Hematopoietic multipotent progenitor cell treated with erythropoietin and hydrocortisone succinate and interleukin-3 and kit ligand, for 8 days (in vitro differentiated cells): ENCODE measurements around the gene UNC5A.

Source experiments
- DNase-seq: peaks from one replicate; pipeline ENCODE4 v3.0.0-alpha.2; 2015

Gene UNC5A

DNA sequence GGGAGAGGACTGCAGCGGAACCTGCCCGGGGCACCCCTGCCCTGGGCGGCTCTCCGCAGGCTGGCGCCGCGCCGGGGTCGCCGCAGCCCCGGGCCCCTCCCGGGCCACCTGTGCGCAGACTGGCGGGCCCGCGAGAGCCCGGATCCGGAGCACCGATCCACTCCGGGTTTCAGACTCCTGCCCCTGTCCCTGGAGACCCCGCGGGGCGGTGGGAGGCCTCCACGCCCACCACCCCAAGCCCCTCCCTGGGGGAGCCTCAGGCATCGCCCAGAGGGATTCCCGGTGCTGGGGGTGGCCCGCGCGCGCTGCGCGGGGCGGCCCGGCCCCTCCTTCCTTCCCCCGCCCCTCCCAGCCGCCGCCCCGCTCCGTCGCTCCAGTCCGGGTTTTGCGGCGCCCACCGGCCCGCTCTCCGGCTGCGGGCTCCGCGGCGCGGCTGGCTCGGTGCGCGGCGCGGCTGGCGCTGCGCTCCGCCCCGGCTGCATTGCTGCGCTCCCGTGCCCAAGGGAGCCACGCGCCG is at the start of gene UNC5A:
UNC5A (plus strand) TSS at position 479 of the 517 bp plus-strand sequence. CDS start 192 bp downstream, outside the sequence.
- DNase-seq, result no peak

GRCh38 chr5:176761755-176762154 is 48.6 kb upstream of the UNC5A start:
- no peak for DNase-seq

DNA sequence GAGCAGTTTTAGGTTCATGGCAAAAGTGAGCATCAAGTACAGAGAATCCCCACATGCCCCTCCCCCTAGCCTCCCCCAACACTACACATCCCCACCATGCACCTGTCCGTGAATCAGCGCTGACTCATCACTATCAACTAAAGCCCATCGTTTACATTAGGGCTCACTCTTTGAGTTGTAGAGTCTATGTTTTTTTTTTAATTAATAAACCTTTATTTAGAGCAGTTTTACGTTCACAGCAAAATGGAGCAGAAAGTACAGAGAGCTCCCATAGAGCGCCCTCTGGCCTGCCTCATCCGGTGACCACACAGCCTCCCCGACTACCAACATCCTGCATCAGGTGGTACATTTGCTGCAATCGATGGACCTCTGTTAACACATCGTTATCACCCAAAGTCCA is 47.9 kb upstream of the UNC5A start:
- no peak for DNase-seq

DNA sequence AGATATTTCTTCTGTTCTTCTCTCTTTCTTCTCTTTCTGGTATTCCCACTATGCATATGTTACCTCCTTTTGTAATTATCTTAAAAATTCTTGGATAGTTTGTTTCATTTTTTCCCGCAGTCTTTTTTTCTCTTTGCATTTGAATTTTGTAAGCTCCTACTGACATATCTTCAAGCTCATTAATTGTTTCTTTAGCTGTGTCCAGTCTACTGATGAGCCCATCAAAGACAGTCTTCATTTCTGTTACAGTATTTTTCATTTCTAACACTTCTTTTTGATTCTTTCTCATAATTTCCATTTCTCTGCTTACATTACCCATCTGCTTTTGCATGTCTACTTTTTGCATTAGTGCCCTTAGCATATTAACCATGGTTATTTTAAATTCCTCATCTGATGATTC is 44.7 kb upstream of the UNC5A start:
- DNase-seq, result no peak

- DNase-seq, result no peak
Measured at GRCh38 chr5:176768174-176768970, 42.0 kb upstream of the UNC5A start.

DNA sequence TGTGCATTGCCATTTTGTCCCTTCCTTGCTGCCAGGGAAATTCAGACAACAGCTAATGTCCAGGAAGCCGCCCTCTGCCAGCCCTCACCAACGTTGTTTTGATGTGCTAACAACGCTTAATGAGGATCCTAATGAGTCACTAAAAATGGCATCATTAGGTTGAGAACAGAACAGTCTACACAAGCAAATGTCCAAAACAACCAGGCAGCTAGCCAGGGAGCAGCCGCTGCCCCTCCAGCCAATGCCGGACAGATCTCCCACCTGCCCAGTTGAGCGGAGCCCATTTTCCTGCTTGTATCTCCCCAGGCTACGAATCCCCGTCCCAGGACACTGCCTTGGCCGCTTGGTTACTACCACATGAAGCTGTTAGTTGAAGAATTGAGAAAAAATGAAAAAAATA is 40.4 kb upstream of the UNC5A start:
- no peak for DNase-seq

- no peak for DNase-seq
Measured at GRCh38 chr5:176770431-176770830, 39.9 kb upstream of the UNC5A start.

- no peak for DNase-seq
Measured at GRCh38 chr5:176771102-176771845, 39.1 kb upstream of the UNC5A start.

GRCh38 chr5:176772271-176773210 is 37.8 kb upstream of the UNC5A start:
- no peak for DNase-seq

DNA sequence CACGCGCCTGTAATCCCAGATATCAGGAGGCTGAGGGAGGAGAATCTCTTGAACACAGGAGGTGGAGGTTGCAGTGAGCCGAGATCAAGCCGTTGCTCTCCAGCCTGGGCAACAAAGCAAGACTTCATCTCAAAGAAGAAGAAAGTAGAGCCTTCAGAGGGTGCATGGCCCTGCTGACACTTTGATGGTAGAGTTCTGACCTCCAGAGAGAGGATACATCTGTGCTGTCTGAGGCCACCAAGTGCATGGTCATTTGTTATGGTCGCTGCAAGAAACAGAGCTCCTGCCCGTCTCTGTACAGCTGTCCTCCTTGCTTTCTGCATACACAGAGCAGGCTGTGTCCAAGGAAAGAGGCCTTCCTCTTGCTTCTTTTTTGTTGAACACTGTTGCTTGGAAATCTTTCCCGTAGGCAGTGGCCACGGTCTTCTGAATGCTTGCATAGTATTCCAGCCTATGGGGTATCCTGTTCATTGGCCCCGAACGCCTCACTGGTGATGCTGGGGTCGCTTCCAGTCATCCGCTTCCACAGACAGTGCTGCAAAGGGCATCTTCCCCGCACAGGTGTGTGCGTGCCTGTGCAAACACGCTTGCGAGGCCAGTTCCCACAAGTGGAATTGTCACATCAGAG is 36.8 kb upstream of the UNC5A start:
- no peak for DNase-seq

- no peak for DNase-seq
Measured at GRCh38 chr5:176774216-176775171, 35.9 kb upstream of the UNC5A start.

- no peak for DNase-seq
Measured at GRCh38 chr5:176775409-176775808, 35.0 kb upstream of the UNC5A start.

DNA sequence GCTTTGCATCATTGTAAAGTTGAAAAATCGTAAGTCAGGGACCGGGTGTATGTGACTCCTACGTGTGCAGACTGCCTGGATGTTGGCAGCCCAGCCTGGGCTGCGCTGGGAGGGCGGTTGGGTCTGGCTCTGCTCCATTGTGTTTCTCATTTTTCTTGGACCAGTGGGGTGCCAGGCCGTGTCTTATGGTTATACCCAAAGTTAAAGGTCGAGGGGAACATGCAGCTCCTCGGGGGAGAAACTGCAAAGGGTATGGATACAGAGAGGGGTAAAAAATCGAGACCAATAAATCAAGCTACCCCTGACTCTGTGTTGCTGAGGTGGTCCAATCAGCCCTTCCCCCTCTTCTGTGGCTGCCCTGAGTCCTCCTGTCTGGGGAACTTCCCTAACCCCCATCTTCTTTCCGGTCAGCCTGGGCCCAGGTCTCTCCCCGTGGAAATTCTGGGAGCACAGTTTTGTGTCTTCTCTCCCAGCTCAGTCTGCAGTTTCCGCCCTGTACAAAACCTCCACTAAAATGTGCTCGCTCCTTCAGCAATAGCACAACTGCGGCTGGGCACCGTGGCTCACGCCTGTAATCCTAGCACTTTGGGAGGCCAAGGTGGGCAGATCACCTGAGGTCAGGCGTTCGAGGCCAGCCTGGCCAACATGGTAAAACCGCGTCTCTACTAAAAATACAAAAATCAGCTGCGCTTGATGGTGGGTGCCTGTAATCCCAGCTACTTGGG is 34.1 kb upstream of the UNC5A start:
- no peak for DNase-seq

- DNase-seq, result no peak
Measured at GRCh38 chr5:176776916-176777315, 33.4 kb upstream of the UNC5A start.

- DNase-seq, result no peak
Measured at GRCh38 chr5:176778921-176779465, 31.4 kb upstream of the UNC5A start.

- no peak for DNase-seq
Measured at GRCh38 chr5:176779537-176779936, 30.8 kb upstream of the UNC5A start.

- no peak for DNase-seq
Measured at GRCh38 chr5:176780176-176781053, 29.9 kb upstream of the UNC5A start.

- no peak for DNase-seq
Measured at GRCh38 chr5:176781054-176781375, 29.3 kb upstream of the UNC5A start.
